ENCODE measurements around the gene MACROH2A1.
A peak's percentile ranks its signal among the peaks of the same experiment; 100 is the strongest.

MACROH2A1 gene

DNA sequence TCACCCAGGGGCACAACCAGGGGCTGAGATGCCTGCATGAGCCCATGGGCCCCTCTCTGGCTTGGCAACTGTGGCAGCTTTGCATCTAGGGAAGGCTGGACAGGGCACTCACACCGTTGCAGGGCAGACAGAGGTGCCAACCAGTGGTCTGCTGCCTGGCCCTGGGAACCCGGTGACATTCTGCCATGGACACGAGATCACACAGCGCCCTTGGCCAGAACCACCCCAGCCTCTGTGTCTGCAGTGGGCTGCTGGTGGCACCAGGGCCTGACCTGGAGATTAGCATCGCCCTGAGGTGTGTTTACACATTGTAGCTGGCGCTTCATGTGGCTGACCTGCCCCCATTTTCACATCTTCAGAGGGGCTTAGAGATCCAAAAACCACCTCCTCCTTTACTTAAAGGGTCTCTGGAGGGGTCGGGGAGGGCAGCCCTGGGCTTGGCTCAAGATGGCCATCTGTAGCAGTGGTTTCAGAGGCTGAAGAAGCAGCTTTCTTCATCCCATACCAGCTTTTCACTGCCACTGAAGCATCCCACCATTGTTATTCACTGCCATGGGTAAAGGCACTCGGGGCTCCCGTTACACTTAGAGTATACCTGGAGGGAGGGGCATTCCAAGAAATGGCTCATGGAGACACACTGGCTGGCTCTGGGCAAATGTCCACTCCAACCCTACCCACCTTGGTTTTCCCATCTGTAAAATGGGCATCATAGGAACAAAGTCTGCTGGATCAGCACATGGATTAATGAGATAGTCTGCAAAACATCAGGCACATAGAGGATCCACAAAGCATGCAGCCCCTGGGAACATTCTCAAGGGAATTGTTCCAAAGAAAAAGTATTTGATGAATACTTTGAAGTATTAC is 36.7 kb upstream of the MACROH2A1 start:
- no peak for DNase-seq

DNA sequence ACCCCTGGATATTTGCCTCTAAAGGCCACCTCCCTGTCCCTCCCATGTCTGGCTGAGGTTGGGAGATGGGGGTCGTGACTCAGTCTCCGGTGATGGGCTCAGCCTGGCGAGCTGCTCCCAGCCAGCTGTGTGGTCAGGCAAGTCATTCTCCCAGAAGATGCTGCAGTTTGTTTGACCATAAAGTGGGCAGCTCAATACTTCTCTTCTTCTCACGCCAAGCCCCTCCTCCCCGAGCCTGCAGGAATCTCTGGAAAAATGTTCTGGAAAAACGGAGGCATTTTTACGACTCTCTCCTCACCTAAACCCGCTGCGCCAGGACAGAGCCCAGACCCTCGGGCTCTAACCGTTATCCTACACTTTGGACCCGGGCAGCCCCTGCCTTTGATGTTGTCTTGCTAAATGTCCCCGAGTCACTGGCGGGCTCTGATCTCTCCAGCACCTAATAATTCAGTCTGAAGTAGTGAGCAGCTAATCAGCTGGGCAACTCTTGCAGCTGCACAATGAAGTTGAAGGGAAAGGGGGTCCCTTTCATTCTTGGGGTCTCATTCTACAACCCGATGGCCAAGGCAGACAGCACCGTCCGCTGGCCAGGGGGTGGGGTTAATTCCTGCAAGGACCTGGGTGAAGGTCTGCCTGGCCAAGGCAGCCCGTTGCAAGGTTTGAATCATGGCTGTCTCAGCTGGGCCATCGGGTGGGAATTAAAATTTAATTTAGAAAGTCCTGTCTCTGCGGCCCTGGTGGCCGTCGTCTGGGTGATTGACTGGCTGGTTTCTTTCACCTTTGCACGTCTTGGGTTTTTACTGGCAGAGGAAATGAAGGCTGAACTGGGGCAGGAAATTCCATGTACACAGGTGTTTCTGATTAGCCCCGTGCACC is 35.8 kb upstream of the MACROH2A1 start:
- DNase-seq, result no peak

DNA sequence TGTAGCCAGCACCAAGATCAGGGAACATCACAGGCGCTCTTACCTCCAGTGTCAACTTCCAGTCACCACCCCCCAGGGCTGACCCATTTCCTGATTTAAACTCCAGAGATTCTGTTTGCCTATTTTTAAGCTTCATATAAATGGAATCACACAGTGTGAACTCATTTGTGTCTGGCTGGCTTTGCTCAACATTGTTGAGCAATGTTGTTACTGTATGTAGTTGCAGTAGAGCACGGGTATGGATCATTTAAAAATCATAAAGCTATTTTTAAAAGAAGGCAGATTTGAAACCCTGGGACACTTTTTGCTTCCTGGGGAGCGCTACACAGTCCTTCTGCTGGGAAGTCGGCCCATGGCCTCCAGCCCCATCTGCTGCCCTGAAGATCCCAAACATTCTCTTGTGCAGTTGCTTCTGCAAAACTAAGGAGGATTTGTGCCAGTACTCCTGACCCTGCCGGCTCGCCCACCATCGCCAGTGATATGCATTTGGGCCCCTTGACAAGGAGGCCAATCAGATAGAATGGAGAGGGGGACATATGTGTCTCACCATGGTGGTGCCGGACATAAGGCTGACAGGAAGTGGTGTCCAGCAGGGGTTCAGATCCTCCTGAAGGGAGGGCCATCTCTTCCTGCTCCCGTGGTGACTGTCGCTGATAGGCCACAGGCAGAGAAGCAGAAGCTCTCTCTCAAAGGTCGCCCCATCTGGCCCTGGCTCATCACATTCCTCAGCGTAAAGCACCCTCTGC is 34.8 kb upstream of the MACROH2A1 start:
- DNase-seq, result no peak

DNA sequence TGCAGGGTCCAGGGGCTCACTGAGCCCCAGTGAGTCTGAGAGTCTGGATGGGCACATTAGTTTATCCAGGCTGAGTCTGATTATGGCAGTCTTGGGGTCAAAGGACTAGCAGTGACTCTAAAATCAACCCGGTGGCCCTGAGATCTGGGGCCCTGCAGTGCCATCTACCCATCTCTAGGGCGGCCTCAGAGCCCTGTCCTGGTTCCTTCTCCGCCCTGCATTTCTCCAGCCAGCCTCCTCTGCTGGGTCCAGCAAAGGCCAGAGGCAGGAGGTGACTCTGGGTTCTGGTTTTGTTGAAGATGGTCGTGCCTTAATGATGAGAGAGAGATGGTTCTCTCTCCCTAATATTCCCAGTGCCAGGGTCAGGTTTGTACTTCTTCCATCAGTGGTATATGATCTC is 33.1 kb upstream of the MACROH2A1 start:
- DNase-seq, result no peak

DNA sequence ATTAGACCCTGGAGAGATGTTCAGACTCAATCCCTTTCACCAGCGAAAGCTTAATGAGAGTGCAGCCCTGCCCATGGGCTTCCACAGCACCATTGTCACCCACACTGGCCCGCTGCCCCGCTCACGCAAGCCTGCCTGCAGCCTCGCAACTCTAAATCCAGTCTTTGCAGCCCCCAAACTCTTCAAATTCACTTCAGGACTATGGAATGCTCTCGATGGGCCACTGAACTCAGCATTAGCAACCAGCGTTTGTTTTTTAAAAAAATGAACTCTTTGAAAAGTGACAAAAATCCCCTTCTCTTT is 31.1 kb upstream of the MACROH2A1 start:
- no peak for DNase-seq

DNA sequence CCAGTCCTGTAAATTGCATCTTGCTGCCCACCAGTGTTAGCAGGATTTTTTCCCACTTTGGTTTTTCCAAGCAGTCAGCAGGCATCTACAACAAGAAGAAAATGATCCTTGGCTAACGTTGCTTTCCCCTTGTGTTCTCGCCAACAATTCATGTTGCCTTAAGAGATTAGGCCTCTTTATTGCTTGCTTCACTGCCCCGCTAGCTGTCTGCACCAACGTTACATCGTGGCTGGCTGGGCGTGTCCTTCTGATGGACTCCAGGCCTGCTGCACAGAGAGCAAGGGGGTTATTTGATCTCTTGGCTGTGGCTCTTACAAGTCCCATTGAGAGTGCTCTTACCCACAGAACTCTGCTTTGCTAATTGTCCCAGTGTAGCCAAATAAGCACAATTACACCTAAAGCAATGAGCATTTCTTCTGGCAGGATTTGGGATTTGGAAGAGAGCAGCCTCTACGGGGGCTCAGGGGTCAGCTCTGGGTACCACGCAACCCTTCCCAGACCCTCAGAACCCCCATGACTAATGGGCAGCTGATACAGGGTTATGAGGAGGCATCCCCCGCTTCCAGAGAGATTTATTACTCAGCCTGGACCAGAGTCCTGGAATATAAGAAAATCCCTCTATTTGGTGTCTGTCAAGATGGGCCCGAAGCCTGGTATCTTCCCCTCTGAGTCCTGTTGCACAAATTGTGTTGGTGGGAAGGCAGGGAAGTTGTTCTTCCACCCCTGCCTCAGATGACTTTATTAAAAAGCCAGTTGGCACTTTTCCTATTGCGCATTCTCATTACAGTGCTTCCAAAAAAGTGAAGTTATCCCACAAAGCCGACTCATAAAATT is 30.5 kb upstream of the MACROH2A1 start:
- no peak for DNase-seq

DNA sequence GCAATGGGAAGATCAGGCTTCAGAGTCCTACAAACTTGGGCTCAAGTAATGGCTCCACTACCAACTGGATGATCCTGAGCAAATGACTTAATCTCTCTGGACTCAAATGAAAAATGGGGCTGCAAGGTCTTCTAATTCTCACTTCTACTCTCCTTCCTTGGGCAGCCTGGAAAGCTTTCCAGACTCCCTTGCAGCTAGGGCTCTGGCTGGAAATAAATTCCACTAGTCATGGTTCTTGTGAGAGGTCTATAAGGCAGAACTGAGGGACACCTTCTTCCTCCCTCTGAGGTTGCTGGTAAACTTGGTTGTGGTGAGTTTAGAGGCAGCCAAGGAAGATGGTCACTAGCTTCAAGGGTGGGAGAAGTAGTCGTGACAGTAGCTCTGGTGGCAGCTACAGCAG is 29.6 kb upstream of the MACROH2A1 start:
- DNase-seq, result no peak

DNA sequence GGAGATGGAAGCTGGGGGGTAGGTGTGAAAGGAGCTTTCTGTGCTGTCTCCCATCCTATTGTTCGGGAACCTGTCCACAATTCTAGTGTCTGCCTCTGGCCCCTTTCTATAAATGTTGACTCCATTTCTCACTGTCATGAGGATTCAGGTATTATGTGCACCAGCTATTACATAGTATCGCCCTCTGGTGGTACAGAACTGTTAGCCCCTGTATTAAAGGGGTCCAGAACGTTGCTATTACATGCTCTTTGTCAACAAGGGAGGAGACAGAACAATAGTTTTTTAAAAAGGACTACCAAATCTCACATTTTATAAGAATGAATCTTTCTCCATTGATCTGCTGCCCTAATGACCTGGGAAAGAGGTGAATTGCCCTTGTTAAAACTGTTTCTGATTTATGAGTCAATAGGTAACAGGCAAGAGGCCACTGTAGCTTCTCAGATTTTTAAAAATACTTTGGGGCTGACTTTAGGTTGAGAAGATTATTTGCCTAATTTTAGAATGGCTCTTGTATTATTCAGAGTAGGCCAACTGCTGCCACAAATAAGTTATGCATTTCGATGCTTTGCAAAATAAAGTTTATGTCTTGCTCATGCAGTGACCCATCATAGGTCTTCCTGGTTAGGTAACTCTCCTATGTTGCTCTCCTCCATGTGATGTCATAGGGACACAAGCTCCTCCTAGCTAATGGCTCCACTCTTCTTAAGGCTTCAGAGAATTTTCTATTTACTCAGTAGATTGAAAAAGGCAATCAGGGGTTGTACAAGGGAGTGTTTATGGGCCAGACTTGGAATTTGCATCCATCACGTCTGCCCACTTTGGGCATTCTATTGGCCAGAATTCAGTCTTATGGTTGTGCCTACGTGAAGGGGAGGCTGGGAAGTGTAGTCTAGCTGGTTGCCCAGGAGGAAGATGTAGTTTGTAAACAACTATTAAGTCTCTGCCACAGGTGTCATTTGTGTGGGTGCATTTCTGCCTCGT is 27.4 kb upstream of the MACROH2A1 start:
- DNase-seq, result peak; percentile 30 to 71

DNA sequence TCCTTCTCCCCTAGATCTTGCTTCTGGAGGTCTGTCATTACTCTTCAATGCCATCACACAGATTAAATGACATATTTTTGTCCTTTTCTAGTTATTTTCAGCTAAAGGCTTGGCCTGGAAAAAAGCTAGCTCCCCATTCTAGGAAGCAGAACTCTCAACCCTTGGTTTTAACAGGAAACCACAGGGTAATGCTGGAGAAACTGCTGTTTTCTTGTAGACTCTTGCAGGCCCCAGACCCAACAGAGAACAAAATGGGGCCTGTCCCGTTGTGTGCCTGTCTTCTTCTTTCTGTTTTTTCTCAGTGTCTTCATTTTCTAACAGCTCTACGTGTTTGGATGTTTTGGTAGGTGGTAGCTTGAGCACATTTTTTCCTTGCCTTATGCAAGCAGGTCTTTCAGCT is 26.6 kb upstream of the MACROH2A1 start:
- DNase-seq, result no peak

DNA sequence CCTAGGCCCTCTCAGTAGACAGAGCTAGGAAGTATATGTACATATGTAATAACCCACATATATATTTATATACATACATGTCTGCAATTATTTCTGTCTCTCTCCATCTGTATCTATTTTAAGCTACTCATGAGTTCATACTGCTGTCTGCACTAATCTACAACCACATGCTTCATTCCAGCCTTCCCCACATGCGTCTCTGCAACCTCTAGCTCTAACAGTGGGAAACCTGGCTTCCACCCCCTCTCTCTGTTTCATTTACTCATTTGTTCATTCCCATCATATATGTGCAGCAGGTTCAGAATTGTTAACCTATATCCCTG is 24.8 kb upstream of the MACROH2A1 start:
- DNase-seq, result no peak

DNA sequence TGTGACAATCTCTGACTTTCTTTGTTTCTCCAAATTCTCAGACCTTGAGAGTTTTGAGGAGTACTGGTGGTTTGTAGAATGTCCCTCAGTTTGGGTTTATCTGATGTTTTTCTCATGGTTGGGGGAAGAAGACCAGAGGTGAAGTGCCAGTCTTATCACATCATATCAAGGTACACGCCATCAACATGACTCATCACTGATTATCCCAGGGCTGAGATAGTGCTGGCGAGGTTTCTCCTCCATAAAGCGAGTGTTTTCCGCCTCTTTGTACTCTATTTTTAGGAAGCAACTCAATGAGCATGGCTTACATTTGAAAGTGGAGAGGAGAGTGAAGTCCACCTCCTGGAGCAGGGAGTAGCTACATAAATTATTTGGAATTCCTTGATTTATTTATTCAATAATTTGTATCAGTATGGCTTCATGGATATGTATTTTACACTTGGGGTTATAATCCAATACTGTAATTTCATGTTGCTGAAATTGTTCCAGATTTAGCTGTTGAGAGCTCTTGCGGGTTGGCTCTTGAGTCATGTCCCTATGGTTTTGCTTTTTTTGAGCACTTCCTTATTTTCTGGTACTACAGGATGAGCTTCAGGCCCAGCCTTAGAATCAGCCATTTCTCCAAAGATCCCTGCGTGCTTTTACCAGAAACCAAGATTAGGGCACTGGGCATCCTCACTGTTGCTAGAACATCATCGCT is 24.3 kb upstream of the MACROH2A1 start:
- DNase-seq, result no peak

DNA sequence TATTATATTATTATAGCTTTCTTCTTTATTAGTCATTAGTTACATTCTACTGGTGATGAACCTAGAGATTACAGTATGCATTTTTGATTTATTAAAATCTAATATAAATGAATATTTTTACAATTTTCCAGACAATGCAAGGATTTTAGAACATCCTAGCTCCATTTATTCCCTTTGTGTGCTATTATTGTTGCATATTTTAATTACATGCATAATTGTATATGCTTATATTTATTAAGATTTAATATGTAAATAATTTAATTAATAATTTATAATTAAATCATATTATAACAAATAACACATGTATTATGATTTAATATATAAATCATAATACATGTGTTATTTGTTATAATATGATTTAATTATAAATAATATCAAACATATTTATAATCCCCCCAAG is 23.4 kb upstream of the MACROH2A1 start:
- no peak for DNase-seq

DNA sequence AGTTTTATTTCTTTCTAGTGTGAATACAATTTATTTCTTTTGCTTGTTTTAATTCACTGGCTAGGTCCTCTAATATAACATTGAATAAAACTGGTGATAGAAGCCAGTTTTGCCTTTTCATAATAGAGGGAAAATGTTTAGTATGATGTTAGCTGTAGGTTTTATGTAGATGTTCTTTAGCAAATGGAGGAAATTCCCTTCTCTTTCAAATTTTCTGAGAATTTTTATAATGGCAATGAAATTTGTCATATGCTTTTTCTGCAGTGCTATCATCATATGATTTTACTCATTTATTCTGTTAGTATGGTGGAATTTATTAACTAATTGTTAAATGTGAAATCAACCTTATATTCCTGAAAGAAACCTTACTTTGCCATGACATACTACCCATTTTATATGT is 18.1 kb upstream of the MACROH2A1 start:
- no peak for DNase-seq

DNA sequence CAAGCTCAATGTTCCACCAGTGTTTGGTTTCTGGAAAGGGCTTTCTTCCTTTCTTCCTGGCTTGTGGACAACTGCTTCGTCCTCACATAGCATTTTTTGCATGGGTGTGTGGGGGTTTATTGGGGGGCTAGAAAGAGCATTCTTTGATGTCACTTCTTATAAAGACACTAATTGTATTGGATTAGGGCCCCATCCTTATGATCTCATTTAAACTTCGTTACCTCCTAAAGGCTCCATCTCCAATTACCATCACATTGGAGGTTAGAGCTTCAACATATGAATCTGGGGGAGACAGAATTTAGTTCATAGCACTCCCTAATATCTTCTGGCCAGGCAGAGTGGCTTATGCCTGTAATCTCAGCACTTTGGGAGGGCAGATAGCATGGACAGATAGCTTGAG is 6.1 kb upstream of the MACROH2A1 start:
- no peak for DNase-seq

DNA sequence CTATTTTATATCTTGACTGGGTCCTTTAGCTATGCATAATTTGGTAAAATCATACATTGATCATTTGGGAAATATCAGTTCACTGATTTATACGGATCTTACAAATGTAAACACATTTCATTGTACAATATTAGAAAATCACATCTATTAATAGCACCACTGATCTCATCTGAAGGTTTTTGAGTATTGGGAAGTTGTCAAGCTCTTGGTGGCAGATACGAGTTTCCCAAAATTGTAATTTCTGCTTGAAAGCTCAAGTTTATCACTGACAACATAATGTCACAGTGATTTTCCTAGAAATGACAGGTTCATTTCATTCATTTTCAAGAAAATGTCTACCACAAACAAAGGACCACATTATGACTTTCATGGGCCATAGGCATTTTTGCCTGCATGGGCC is 3.0 kb upstream of the MACROH2A1 start:
- no peak for DNase-seq

DNA sequence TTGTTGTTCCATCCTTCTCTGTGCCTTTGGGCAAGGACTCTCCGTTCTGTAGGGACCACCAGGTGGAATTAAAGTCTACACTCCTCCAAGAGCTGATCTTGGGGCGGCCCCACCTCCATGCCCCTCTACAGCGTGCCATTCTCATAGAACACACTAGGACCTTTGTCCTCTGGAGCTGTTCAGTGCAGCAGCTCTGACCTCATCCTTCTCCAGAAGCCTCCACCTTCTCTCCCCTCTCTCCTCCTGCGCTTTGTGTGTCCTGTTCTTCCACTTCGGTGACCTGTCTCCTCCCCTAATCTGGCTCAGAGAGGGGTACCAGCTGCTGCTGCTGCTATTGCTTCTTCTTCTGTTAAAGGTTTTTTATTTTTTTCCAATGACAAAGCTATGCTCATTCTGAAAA is 1.8 kb upstream of the MACROH2A1 start:
- no peak for DNase-seq

DNA sequence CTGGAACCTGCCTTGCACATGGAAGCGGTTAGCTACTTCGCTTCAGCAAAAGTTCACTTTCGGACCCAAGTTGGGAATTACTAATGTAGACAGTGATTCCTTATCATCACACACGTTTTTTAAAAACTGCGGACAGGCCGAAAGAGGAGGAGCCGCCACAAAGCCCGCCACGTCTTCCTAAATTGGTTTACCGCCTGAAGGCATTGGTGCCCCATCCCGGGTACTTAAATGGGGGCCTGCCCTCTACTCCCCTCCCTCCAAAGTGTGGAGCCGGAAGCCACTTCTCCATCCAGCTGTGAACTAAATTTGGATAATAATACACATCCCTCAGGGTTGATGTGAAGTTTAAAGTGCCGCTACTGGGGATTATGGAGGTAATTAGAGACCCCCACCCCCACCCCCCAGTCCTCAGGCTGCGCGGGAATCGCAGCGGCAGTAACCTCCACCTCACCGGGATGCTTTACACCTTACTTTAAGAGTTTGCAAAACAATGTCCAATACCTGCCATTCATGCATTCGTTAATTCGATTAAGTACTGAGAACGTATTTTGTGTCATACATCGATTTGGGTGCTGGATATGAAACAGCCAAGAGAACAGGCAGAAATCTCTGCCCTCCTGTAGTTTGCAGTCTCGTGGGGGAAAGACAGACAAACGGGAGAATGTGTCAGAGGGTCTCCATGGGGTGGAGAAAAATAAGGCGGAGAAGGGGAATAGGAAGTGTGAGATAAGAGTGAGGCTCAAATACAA is 937 bp upstream of the MACROH2A1 start:
- no peak for DNase-seq

DNA sequence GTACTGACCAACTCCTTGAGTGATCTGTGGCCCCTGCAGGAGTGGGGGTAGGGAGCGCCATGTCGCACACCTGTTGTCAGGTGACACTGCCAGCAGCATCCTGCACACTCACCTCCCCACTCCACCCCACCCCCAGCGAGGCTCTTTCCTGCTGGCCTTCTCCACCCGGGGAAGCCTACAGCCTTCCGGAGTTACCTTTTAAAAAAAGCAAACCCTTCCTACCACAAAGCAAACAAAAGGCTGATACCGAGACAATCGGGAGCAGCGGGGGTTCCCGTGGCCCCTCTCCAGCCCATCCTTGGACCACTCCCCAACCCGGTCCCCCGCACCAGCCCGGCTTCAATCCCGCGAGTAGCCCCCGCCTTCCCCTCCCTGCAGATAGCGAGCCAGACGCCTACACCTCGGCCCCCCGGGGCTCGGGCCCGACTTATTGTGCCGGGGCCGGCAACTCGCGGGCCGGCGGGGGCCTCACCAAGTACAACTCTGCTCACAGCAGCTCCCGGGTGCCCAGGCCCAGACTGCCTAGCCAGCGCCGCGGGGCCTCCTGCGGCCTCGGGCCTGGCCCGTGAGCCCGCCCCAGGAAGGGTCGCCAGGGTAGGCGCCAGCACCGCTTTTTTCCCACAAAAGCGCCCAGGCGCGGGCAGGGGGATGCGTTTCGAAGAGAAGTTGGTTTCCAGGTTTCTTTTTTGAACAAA is 724 bp downstream of the MACROH2A1 start:
- peak in 1 of 2 experiments; percentile 48 for DNase-seq

DNA sequence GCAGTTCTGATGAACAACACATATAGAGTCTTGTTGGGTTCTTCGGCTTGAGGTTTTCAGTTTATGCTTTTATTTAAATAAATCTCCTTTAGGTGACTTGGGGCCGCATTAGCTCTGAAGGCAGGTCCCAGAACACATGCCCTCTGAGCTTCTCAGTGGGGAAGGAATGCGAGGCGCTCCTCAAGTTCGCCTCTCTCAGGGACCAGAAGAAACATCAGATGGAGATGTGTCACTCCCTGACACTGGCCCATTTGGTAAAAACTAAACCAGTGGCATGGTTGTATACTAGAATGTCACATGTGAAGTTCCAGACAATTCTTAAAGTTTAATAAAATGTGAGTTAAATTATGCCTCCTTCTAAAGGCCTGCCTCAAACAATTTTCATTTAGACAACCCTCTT is 1.9 kb downstream of the MACROH2A1 start:
- no peak for DNase-seq
